GM12865 (cell line): ENCODE results near the gene KRT14.

Experiments
- DNase-seq: peaks from one replicate; pipeline ENCODE4 v3.0.0; 2010; ENCODE audit warnings: low read depth
- H3K4me3 ChIP-seq: 2 replicates; pipeline ENCODE4 v1.5.1; 2011; ENCODE audit warnings: mild to moderate bottlenecking, low read depth, low read length, control low read depth
- TF ChIP-seq, protein P1 (sequence below): IDR thresholded peaks from 2 replicates; pipeline ENCODE4 v1.5.1; 2011; ENCODE audit warnings: low read length, control low read depth, low read depth, inconsistent platforms; ENCODE audit not compliant: insufficient read depth; ENCODE audit errors: missing control alignments

KRT14 gene

DNA sequence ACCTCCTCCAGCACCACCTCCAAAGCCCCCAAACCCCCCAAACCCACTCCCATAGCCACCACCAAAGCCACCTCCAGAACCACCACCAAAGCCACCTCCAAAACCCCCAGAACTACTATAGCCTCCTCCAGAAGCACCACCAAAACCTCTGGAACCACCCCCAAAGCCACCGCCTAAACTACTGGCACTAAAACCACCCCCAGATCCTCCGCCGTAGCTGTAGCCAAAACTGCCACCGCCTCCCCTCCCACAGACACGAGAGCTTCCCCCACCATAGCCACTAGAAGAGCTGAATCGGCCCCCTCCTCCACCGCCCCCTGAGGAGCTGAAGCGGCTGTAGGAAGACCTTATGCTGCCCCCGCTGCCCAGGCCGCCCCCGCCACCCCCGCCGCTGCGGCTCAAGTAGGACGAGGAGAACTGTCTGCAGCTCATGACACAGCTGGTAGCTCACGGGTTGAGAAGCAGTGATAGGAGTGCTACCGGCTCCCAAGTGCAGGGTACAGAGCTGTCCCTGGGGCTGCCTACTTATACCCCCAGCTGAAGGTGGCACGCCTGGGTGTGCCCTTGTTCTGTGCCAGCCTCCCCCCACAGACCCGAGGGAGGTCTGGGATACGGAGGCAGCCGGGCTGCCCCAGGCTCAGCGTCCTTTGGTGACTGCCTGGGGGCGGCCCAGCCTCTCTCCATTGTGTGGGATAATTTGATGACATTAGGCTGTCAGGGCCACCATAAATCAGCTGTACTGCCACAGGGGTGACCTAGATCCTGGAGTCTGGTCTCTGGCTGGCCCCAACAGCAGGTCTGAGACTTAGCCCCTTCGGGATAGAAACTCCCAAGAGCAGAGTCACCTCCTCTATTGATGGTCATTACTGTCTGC is 14.9 kb downstream of the KRT14 start, which contains the start of gene KRT9:
Gene KRT9 (minus strand): TSS at position 499 of the 874 bp plus-strand sequence. CDS start 67 bp downstream, at position 432.
- TF ChIP-seq, protein P1, sequence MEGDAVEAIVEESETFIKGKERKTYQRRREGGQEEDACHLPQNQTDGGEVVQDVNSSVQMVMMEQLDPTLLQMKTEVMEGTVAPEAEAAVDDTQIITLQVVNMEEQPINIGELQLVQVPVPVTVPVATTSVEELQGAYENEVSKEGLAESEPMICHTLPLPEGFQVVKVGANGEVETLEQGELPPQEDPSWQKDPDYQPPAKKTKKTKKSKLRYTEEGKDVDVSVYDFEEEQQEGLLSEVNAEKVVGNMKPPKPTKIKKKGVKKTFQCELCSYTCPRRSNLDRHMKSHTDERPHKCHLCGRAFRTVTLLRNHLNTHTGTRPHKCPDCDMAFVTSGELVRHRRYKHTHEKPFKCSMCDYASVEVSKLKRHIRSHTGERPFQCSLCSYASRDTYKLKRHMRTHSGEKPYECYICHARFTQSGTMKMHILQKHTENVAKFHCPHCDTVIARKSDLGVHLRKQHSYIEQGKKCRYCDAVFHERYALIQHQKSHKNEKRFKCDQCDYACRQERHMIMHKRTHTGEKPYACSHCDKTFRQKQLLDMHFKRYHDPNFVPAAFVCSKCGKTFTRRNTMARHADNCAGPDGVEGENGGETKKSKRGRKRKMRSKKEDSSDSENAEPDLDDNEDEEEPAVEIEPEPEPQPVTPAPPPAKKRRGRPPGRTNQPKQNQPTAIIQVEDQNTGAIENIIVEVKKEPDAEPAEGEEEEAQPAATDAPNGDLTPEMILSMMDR = no peak
- no peak for DNase-seq
- no peak within 1 kb of the TSS for H3K4me3 ChIP-seq

DNA sequence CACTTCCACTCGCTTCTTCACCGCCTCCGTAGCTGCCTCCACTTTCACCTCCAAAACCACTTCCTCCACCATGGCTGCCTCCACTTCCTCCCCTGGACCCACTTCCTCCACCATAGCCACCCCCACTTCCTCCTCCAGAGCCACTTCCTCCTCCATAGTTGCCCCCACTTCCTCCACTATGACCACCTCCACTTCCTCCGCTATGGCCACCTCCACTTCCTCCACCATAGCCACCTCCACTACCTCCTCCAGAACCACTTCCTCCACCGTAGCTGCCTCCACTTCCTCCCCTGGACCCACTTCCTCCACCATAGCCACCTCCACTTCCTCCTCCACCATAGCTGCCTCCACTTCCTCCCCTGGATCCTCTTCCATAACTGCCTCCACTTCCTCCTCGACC is 19.4 kb downstream of the KRT14 start:
- H3K4me3 ChIP-seq = no peak overlapping the region
- DNase-seq = no peak
- TF ChIP-seq, protein P1 = no peak

DNA sequence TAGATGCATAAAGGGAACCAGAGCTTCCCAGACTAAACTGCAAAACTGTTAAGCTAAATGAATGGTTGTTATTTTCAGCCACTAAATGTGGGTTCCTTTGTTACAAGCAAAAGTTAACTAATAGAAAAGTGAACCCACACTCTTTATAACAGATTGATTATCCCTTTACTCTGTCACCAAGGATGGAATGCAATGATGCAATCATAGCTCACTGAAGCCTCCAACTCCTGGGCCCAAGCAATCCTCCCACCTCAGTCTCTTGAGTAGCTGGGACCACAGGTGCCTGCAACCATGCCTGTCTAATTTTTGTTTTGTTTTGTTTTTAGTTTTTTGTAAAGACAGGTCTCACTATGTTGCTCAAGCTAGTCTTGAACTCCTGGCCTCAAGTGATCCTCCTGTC is 21.4 kb downstream of the KRT14 start:
- no peak overlapping the region for H3K4me3 ChIP-seq
- TF ChIP-seq, protein P1 = no peak
- DNase-seq = no peak

DNA sequence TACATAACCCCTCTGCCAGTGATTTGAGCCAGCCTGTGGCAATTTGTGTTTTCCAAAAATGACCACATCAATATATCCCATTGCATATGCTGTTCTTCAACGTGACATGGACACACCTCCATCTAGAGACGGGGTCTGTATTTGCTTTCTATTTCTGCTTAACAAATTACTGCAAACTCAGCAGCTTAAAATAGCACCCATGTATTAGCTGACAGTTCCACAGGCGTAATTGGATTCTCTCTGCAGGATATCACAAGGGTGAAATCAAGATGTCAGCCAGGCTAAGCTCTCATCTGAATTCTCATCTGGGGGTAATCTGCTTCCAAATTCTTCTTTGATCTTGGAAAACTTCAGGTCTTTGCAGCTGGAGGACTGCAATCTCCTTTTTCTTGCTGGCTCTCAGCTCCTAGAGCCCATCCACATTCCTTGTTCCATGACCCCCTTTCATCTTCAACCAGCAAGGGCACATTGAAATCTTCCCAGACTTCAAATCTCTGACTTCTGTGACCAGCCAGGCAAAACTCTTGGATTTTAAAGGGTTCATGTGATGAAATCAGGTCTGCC is 23.0 kb downstream of the KRT14 start:
- H3K4me3 ChIP-seq = no peak overlapping the region
- TF ChIP-seq, protein P1 = no peak
- no peak for DNase-seq

DNA sequence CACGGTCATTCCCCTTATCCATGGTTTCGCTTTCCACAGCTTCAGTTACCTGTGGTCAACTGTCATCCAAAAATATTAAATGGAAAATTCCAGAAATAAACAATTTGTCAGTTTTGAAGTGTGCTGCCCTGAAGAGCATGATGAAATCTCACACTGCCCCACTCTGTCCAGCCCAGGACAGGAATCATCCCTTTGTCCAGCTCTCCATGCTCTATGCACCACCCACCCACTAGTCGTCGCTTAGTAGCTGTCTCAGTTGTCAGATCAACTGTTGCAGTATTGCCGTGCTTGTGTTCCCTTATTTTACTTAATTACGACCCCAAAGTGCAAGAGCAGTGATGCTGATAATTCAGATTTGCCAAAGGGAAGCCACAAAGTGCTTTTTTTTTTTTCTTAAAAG is 25.1 kb downstream of the KRT14 start:
- H3K4me3 ChIP-seq = no peak overlapping the region
- no peak for DNase-seq
- TF ChIP-seq, protein P1 = no peak

DNA sequence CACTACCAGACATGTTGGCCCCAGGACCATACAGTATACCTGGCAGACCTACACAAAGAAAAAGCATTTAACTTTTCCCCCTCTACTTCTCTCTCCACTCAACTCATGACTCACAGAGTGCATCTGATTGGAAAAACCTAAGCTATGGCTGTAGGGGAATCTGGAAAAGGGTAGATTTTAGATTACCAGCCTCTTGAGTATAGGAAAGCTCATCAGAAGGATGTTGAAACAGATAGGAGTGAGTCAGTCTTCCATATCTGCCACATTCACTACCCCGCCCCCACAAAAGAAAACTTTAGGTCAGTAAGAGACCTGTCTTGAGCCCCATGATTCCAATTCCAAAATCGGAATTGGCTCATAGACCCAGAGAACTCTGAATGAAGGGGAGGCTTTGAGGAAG is 27.1 kb downstream of the KRT14 start:
- no peak for DNase-seq
- TF ChIP-seq, protein P1 = no peak
- no peak overlapping the region for H3K4me3 ChIP-seq

DNA sequence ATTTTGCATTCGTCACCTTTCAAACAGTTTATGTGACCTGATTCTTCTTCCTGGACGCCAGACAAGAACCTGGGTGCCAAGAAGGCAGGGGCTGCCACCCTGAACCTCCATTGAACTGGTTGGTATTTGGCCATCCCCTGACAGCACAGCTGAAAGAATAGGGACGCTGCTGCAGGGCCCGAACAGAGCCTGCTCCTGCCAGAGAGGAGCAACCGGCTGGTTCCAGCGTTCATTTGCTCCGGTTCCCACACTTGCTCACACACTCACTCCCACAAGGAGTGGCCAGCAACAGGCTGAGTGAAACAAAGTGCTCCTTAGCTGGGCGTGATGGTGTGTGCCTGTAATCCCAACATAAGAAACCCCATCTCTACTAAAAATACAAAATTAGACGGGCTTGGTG is 29.8 kb downstream of the KRT14 start:
- H3K4me3 ChIP-seq = no peak overlapping the region
- TF ChIP-seq, protein P1 = no peak
- no peak for DNase-seq
